HG03064 (cell line): ENCODE results near the gene CMTM1.
"Not testable (repeated sequence)": the region's sequence is repeated elsewhere in the genome, so short reads cannot be mapped to it uniquely, and the experiment has no call there.

Experiments used
- ATAC-seq: cut with Tn5 transposase; IDR thresholded peaks from one replicate; pipeline ENCODE4 v1.9.1; 2021; ENCODE audit warnings: low read depth; ENCODE audit not compliant: unreplicated experiment

Gene CMTM1

DNA sequence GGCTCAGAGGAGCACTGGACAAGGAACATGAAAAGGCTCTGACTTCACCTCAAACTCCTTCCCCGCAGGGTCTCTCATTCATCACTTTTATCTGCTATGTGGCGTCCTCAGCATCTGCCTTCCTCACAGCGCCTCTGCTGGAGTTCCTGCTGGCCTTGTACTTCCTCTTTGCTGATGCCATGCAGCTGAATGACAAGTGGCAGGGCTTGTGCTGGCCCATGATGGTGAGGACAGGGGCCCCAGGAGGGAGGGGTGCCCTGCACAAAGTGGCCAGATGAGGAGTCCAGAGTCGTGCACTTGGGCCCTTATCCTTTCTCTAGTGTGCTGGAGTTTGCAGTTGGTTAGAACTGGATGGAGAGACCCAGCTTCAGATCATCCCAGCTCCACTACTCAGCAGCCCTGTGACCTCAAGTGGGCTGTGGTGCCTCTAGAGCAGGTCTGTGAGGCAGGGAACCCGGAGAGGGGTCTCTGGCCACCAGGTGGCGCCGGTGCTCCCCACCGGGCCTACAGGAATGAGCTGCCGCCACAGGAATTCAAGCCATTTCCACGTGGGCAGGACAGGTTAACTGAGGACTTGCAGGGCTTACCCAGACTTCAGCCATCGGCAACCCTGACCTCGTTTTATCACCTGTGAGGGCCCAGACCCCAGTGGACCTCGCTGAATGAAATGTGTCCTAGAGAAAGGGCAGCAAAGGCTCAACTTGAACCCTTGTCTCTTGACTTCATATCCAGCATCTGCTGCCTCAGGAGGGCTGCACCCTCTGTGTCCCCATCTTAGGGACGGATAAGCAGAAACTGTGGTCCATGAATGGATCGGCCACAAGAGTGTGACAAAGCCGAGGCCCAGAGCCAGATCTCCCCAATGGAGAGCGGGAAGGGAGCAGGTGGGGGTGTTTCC is 42.3 kb downstream of the CMTM1 start:
- no peak for ATAC-seq

DNA sequence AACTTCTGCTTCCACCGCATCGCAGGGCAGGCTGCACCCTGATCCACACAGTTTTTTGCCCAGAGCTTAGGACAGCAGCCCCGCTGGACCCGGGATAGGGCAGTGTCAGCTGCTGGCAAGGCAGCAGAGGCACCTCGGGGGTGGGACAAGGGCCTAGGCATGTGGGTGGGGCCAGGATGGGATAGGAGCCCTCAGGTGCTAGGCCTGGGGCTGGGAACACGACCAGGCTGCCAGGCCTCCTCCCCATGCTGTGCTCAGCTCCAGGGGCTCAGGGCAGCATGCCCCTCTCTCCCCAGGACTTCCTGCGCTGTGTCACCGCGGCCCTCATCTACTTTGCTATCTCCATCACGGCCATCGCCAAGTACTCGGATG is 42.9 kb downstream of the CMTM1 start:
- no peak for ATAC-seq

- no peak for ATAC-seq
Observed at GRCh38 chr16:66610111-66610820, 44.0 kb downstream of the CMTM1 start.

DNA sequence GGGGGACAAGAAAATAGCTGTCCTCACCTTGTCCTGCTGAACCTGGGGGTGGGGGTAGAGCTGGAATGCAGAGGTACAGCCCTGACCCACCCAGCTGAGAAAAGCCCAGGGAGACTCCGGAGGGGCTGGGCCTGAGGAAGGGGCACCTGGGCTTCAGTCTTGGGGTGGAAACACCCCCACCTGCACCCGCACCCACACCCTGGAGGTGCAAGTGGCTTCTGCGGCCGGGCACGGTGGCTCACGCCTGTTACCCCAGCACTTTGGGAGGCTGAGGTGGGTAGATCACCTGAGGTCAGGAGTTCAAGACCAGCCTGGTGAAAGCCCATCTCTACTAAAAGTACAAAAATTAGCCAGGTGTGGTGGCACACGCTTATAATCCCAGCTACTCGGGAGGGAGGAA is 45.7 kb downstream of the CMTM1 start:
- ATAC-seq: not testable (repeated sequence)

DNA sequence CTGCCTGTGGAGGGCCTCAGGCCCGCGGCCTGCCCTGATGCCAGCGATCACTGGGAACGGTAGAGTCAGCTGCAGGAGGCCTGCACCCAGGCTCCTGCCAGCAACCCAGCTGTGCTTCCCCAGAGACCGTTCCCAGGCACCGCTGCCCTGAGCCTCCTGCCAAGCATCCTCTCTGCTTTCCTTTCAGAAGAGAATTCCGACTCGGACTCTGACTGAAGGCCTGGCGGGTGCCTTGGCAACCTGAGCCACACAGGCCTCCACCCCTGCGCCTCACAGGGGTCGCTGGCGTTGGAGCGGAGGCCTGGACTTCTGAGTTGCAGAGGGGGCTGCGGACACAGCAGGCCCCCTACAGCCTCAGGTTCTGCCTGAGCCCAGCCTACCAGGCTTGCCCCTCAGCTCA is 46.2 kb downstream of the CMTM1 start:
- no peak for ATAC-seq

GRCh38 chr16:66614161-66614802 is 48.0 kb downstream of the CMTM1 start:
- ATAC-seq: no peak

DNA sequence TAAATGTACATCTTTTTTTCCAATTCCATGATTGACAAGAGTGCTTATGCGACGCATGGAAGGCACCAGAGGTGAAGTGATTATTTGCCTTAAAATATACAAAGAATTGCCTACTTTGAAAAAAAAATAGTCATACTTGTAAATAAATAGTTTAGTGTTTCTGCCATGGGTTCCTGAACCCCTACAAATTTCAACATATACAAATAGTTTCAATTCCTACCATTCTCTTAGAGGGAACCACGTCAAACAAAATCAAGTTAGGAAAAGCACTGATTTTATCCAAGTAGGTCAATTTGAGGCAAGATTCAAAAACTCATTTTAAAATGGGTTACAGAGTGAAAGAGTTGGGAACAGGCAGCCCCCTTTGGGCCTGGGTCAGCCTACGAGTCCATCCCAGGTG is 49.9 kb downstream of the CMTM1 start:
- ATAC-seq: no peak

- ATAC-seq: no peak
Observed at GRCh38 chr16:66616592-66616991, 50.4 kb downstream of the CMTM1 start.

- ATAC-seq: no peak
Observed at GRCh38 chr16:66617010-66617434, 50.8 kb downstream of the CMTM1 start.

DNA sequence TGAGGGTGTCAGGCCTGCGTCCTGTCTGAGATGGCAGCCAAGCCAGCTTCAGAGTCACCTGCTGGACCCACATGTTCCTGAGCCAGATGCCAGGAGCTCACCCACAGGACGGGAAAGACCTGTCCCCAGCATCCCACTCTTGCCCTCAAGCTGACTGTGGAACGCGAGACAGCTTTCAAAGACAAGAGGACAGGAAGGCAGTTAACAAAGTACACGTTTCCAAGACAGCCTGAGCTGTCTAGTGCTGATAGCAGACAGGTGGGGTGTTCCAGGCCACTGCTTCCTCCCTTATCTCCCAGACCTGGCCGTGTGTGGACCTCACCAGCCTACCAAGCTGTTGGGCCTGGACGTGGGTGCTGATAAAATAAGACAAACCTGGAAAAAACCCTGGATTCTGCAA is 51.5 kb downstream of the CMTM1 start:
- ATAC-seq: no peak

DNA sequence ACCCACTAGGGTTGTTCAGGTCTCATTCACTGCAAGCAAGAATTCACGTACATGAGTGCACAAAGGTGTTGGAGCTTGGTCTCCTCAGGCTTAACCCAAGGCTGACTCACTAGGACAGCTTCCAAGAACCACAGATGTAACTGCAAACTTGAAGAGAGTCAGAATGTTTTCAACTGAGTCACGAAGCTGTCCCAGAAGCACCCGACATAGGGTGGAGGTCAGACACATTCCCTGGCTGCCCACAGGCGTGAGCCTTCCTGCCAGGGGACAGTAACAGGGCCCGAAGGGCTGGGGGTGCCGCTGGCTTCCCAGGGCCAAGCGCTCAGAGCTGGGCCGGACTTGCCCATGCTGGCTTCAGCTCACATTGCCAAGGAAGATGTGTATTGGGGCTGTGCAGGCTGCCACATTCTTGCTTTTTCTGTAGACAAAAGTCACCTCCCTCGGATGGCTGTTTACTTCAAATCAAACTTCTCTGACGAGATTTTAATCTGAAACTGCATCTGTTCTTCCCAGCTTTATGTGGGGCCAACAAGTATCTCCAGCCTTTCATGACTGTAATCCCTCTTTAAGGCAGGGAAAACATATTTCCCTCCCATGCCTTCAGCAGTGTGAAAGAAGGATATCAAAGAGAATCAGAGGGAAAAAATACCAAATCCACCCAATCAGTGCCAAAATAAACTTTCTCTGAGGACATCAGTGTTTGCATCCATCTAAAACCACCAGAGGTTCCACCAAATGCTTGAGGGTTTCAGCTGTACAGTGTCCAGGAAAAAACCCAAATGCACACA is 52.5 kb downstream of the CMTM1 start:
- ATAC-seq: no peak

DNA sequence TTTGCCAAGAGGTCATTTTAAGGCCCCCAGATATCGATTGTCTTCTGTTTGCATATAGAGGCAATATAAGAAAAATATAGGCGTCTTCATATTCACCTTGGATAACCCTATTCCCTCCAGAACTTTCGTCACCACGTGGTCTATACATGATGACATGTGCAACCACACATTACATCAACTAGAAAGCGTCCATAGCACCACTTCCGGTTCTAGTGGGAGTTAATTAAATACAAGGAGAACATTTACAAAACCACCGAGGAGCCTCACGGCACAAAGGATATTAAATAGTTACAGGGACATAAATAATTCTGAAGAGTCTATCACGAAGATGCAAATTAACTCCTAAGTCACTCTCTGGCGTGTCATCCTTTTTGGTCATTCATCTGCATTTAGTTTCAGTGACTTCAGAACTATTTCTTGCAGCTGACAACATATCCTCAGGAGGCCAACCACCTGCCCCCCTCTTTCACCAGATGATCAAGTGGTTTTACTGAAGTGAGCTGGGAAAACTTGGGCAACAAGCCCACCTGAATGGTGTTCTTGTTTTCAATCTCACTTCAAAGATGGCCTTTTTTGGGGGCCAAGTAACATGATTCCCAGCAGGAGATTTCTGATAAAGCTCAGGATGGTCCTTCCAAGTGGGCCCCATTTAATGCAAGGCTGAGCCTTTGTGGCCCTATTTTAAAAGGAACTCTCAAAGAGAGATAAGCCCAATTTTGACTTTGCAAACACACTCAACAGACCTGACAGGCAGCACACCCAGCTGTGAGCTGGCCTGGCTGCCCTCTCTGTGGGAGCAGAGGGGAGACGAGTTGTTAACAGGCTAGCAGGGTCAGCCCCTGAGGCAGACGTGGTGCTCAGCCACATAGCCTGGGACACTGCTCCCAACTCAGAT is 53.5 kb downstream of the CMTM1 start:
- no peak for ATAC-seq

DNA sequence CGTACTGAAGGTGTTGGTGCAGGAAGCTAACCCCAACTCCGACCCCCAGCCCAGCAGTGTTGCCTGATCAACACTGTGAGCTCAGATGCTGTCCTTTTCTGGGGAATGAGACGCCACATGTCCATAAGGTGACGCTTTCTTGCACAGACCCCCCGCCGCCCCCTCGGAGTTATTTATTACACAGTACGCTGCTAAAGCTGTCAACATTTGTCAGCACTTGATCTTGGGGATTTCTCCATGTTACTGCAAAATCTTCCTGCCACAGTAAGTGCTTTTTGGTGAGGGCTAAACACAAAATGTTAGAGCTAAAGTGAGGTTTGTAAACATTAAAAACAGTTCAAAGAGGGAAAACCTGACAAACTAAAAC is 54.2 kb downstream of the CMTM1 start:
- ATAC-seq: no peak

- ATAC-seq: no peak
Observed at GRCh38 chr16:66621973-66622372, 55.7 kb downstream of the CMTM1 start.

GRCh38 chr16:66622863-66623262 is 56.6 kb downstream of the CMTM1 start:
- ATAC-seq: no peak

GRCh38 chr16:66623755-66624154 is 57.5 kb downstream of the CMTM1 start:
- no peak for ATAC-seq

DNA sequence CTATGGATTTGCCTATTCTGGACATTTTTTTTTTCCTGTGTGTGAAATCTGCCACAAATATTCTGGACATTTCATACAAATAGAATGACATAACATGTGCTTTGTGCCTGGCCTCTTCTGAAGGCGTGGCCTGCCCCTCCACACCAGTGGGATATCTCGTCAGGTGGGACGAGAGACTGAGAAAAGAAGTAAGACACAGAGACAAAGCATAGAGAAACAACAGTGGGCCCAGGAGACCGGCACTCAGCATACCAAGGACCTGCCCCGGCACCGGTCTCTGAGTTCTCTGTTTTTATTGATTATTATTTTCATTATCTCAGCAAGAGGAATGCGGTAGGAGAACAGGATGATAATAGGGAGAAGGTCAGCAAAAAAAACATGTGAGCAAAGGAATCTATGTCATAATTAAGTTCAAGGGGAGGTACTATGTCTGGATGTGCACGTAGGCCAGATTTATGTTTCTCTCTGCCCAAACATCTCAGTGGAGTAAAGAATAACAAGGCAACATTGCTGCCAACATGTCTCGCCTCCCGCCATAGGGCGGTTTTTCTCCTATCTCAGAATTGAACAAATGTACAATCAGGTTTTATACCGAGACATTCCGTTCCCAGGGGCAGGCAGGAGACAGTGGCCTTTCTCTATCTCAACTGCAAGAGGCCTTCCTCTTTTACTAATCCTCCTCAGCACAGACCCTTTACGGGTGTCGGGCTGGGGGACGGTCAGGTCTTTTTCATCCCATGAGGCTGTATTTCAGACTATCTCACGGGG is 61.6 kb downstream of the CMTM1 start:
- ATAC-seq: not testable (repeated sequence)
